Measurements from ENCODE around the gene TBC1D3E. TPM values are rescaled to one million over a fixed set of nuclear protein-coding genes. Genes with fewer than 3 reads are reported as not detected.
"Not testable (repeated sequence)": the region's sequence is repeated elsewhere in the genome, so short reads cannot be mapped to it uniquely, and the experiment has no call there.

TBC1D3E gene
- total RNA-seq: not detected

GRCh38 chr17:38127651-38128050 lies at the start of gene TBC1D3E:
Gene TBC1D3E (plus strand): TSS chr17:38127951. CDS start chr17:38129496, 1,545 bp downstream.
- intact Hi-C loops (cut with DNase I): not testable (repeated sequence)

GRCh38 chr17:38087344-38087743 lies 40.4 kb upstream of the TBC1D3E start:
- intact Hi-C loops (cut with DNase I); ATAC-seq; DNase-seq (ENCODE audit: low spot score): not testable (repeated sequence)

More at GRCh38 chr17:38127651-38128050, at the start of gene TBC1D3E:
- not testable (repeated sequence) for DNase-seq (ENCODE audit: low spot score); ATAC-seq

- intact Hi-C loops (cut with DNase I); ATAC-seq; DNase-seq (ENCODE audit: low spot score): not testable (repeated sequence)
These were observed 39.6 kb upstream of the TBC1D3E start for GRCh38 chr17:38088120-38088519.

- DNase-seq (ENCODE audit: low spot score); intact Hi-C loops (cut with DNase I); ATAC-seq: not testable (repeated sequence)
These were observed 33.6 kb upstream of the TBC1D3E start for GRCh38 chr17:38094059-38094694.

- intact Hi-C loops (cut with DNase I); DNase-seq (ENCODE audit: low spot score); ATAC-seq: not testable (repeated sequence)
These were observed 28.5 kb upstream of the TBC1D3E start for GRCh38 chr17:38099262-38099661.

GRCh38 chr17:38119829-38120228 lies 7.9 kb upstream of the TBC1D3E start:
- DNase-seq (ENCODE audit: low spot score); intact Hi-C loops (cut with DNase I); ATAC-seq: not testable (repeated sequence)

GRCh38 chr17:38134860-38135259 lies 7.1 kb downstream of the TBC1D3E start:
- ATAC-seq: not testable (repeated sequence)

More at GRCh38 chr17:38134860-38135259, 7.1 kb downstream of the TBC1D3E start:
- intact Hi-C loops (cut with DNase I): not testable (repeated sequence)
- DNase-seq (ENCODE audit: low spot score): peak; percentile 62

Other genes starting within 250 kb of the TBC1D3E start
- not detected for gene TBC1D3K, start 203.5 kb upstream of the TBC1D3E start, total RNA-seq
- gene TBC1D3L, start 138.9 kb upstream of the TBC1D3E start, total RNA-seq: 21.6 TPM
- not detected for gene TBC1D3D, start 124.0 kb upstream of the TBC1D3E start, total RNA-seq
- not detected for gene TBC1D3C, start 59.3 kb upstream of the TBC1D3E start, total RNA-seq
- gene TBC1D3, start 64.6 kb downstream of the TBC1D3E start, total RNA-seq: not detected
- gene MRPL45, start 169.2 kb downstream of the TBC1D3E start, total RNA-seq: 21.8 TPM
- 0.22 TPM for gene GPR179, start 216.0 kb downstream of the TBC1D3E start, total RNA-seq
- gene SOCS7, start 223.9 kb downstream of the TBC1D3E start, total RNA-seq: 24.6 TPM

Data from sciatic nerve (tissue), 2 donors.